Measurements from ENCODE around the gene ADAM22. TPM values are rescaled to one million over a fixed set of nuclear protein-coding genes. Genes with fewer than 3 reads are reported as not detected.
A peak's percentile ranks its signal among the peaks of the same experiment; 100 is the strongest.

ADAM22 gene
- total RNA-seq (7.9 TPM), polyA plus RNA-seq (ENCODE audit: insufficient read depth, low read depth, low replicate concordance) (2.2 TPM)
- long read RNA-seq, donor 1, result 0 reads
- long read RNA-seq, donor 2, full-length matches to known transcripts, result 1 of 1 reads
- long read RNA-seq, donor 2, partial matches to known transcripts, result 0 of 1 reads
- long read RNA-seq, donor 2, other reads (novel, unspliced or antisense), result 0 of 1 reads
- long read RNA-seq, donor 3, result 0 reads
- long read RNA-seq, donor 4, result 0 reads
- long read RNA-seq, donor 5, result 0 reads
- long read RNA-seq, donor 6, result 0 reads
- long read RNA-seq, donor 7, result 0 reads
- long read RNA-seq, donor 8, result 0 reads
- long read RNA-seq, donor 9, partial matches to known transcripts, result 74 of 155 reads
- long read RNA-seq, donor 9, other reads (novel, unspliced or antisense), result 81 of 155 reads
- long read RNA-seq, donor 10, result 0 reads

- intact Hi-C loops (cut with DNase I), result no loop called here
- Histone ChIP-seq H3K9ac (ENCODE audit: low read length in 3 of 3) (peak within 1 kb of the TSS in 2 of 3 donors; percentile 44 to 46), H3K27ac (ENCODE audit: low read depth in 2 of 2, low read length in 2 of 2) (peak within 1 kb of the TSS in 1 of 2 donors; percentile 20), H3K4me3 (ENCODE audit: low read length in 3 of 3) (peak within 1 kb of the TSS; percentile 71 to 84 (median 82)), H3K9me3 (ENCODE audit: control insufficient read depth in 2 of 3, insufficient read depth in 1 of 3, low read length in 3 of 3) (no peaks in the 10 kb centered on the region), H3K27me3 (ENCODE audit: control insufficient read depth, insufficient read depth, low read length) (no peaks in the 10 kb centered on the region), H3K4me1 (ENCODE audit: control insufficient read depth in 2 of 3, insufficient read depth in 2 of 3, low read depth in 1 of 3, low read length in 3 of 3) (peaks cover 0 to 7% (median 0%) of the 10 kb centered on the region in 3 donors), H3K36me3 (ENCODE audit: control insufficient read depth in 2 of 3, insufficient read depth in 3 of 3, low read length in 3 of 3) (no peaks in the 10 kb centered on the region)
- TF ChIP-seq CTCF (IDR thresholded peaks at IDR 0.05; ENCODE audit: borderline replicate concordance, extremely low read depth, insufficient read depth), result peak; percentile 11
- no peak for FAIRE-seq
- peak; percentile 93 to 96 (median 95) for DNase-seq
Observed at GRCh38 chr7:87933953-87934698, at the start of gene ADAM22. ADAM22 (plus strand) TSS chr7:87934251; CDS start chr7:87934466, 215 bp downstream.

GRCh38 chr7:87885018-87885417 is 49.0 kb upstream of the ADAM22 start:
- H3K36me3 ChIP-seq (ENCODE audit: control insufficient read depth in 2 of 3, insufficient read depth in 3 of 3, low read length in 3 of 3), result no peaks in the 10 kb centered on the region
- no peak overlapping the region for H3K27ac ChIP-seq (ENCODE audit: low read depth in 2 of 2, low read length in 2 of 2)
- H3K4me1 ChIP-seq (ENCODE audit: control insufficient read depth in 2 of 3, insufficient read depth in 2 of 3, low read depth in 1 of 3, low read length in 3 of 3), result no peaks in the 10 kb centered on the region
- DNase-seq, result no peak
- H3K4me3 ChIP-seq (ENCODE audit: low read length in 3 of 3), result no peak overlapping the region
- no peaks in the 10 kb centered on the region for H3K9me3 ChIP-seq (ENCODE audit: control insufficient read depth in 2 of 3, insufficient read depth in 1 of 3, low read length in 3 of 3)
- H3K9ac ChIP-seq (ENCODE audit: low read length in 3 of 3), result no peak overlapping the region
- H3K27me3 ChIP-seq (ENCODE audit: control insufficient read depth, insufficient read depth, low read length), result no peaks in the 10 kb centered on the region
- intact Hi-C loops (cut with DNase I), result no loop called here
- FAIRE-seq, result no peak
- no peak for TF ChIP-seq CTCF (IDR thresholded peaks at IDR 0.05; ENCODE audit: borderline replicate concordance, extremely low read depth, insufficient read depth)

GRCh38 chr7:87886875-87887274 is 47.2 kb upstream of the ADAM22 start:
- DNase-seq (peak in 2 of 5 donors; percentile 53 to 57), FAIRE-seq (peak; percentile 92)
- no peaks in the 10 kb centered on the region for H3K27me3 ChIP-seq (ENCODE audit: control insufficient read depth, insufficient read depth, low read length)
- no peak overlapping the region for H3K27ac ChIP-seq (ENCODE audit: low read depth in 2 of 2, low read length in 2 of 2)
- no peaks in the 10 kb centered on the region for H3K9me3 ChIP-seq (ENCODE audit: control insufficient read depth in 2 of 3, insufficient read depth in 1 of 3, low read length in 3 of 3)
- TF ChIP-seq CTCF (IDR thresholded peaks at IDR 0.05; ENCODE audit: borderline replicate concordance, extremely low read depth, insufficient read depth), result peak; percentile 26
- H3K4me3 ChIP-seq (ENCODE audit: low read length in 3 of 3), result no peak overlapping the region
- no peaks in the 10 kb centered on the region for H3K4me1 ChIP-seq (ENCODE audit: control insufficient read depth in 2 of 3, insufficient read depth in 2 of 3, low read depth in 1 of 3, low read length in 3 of 3)
- H3K36me3 ChIP-seq (ENCODE audit: control insufficient read depth in 2 of 3, insufficient read depth in 3 of 3, low read length in 3 of 3), result no peaks in the 10 kb centered on the region
- no peak overlapping the region for H3K9ac ChIP-seq (ENCODE audit: low read length in 3 of 3)
- intact Hi-C loops (cut with DNase I), result no loop called here

All from kidney (tissue), 22 donors.